ENCODE measurements around the gene SCARF1. TPM values are rescaled to one million over a fixed set of nuclear protein-coding genes. Genes with fewer than 3 reads are reported as not detected.

Gene SCARF1
- total RNA-seq, 1 experiment from 2014 or later = 4.9 TPM

- no peak for TF ChIP-seq MYBL2 (CRISPR knock-in tag; IDR thresholded peaks at IDR 0.05)
- TF ChIP-seq, protein P1, sequence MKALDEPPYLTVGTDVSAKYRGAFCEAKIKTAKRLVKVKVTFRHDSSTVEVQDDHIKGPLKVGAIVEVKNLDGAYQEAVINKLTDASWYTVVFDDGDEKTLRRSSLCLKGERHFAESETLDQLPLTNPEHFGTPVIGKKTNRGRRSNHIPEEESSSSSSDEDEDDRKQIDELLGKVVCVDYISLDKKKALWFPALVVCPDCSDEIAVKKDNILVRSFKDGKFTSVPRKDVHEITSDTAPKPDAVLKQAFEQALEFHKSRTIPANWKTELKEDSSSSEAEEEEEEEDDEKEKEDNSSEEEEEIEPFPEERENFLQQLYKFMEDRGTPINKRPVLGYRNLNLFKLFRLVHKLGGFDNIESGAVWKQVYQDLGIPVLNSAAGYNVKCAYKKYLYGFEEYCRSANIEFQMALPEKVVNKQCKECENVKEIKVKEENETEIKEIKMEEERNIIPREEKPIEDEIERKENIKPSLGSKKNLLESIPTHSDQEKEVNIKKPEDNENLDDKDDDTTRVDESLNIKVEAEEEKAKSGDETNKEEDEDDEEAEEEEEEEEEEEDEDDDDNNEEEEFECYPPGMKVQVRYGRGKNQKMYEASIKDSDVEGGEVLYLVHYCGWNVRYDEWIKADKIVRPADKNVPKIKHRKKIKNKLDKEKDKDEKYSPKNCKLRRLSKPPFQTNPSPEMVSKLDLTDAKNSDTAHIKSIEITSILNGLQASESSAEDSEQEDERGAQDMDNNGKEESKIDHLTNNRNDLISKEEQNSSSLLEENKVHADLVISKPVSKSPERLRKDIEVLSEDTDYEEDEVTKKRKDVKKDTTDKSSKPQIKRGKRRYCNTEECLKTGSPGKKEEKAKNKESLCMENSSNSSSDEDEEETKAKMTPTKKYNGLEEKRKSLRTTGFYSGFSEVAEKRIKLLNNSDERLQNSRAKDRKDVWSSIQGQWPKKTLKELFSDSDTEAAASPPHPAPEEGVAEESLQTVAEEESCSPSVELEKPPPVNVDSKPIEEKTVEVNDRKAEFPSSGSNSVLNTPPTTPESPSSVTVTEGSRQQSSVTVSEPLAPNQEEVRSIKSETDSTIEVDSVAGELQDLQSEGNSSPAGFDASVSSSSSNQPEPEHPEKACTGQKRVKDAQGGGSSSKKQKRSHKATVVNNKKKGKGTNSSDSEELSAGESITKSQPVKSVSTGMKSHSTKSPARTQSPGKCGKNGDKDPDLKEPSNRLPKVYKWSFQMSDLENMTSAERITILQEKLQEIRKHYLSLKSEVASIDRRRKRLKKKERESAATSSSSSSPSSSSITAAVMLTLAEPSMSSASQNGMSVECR (CRISPR knock-in tag; IDR thresholded peaks at IDR 0.05; ENCODE audit: borderline replicate concordance) = peak; percentile 61; the same call in 1 of the 2 replicates
- no peak; the same call in 1 of the 2 replicates for TF ChIP-seq USF1 (CRISPR knock-in tag; IDR thresholded peaks at IDR 0.05)
- 0 out of 2 replicates have a peak, but pooled peaks have one; percentile 39 for TF ChIP-seq HMGXB4 (CRISPR knock-in tag; IDR thresholded peaks at IDR 0.05)
- TF ChIP-seq CREB1 (CRISPR knock-in tag; IDR thresholded peaks at IDR 0.05) = no peak
- TF ChIP-seq, protein P2, sequence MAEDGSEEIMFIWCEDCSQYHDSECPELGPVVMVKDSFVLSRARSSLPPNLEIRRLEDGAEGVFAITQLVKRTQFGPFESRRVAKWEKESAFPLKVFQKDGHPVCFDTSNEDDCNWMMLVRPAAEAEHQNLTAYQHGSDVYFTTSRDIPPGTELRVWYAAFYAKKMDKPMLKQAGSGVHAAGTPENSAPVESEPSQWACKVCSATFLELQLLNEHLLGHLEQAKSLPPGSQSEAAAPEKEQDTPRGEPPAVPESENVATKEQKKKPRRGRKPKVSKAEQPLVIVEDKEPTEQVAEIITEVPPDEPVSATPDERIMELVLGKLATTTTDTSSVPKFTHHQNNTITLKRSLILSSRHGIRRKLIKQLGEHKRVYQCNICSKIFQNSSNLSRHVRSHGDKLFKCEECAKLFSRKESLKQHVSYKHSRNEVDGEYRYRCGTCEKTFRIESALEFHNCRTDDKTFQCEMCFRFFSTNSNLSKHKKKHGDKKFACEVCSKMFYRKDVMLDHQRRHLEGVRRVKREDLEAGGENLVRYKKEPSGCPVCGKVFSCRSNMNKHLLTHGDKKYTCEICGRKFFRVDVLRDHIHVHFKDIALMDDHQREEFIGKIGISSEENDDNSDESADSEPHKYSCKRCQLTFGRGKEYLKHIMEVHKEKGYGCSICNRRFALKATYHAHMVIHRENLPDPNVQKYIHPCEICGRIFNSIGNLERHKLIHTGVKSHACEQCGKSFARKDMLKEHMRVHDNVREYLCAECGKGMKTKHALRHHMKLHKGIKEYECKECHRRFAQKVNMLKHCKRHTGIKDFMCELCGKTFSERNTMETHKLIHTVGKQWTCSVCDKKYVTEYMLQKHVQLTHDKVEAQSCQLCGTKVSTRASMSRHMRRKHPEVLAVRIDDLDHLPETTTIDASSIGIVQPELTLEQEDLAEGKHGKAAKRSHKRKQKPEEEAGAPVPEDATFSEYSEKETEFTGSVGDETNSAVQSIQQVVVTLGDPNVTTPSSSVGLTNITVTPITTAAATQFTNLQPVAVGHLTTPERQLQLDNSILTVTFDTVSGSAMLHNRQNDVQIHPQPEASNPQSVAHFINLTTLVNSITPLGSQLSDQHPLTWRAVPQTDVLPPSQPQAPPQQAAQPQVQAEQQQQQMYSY (CRISPR knock-in tag; IDR thresholded peaks at IDR 0.05) = peak; percentile 91
- TF ChIP-seq SMAD3 (CRISPR knock-in tag; IDR thresholded peaks at IDR 0.05; ENCODE audit: borderline replicate concordance) = no peak
- no peak for TF ChIP-seq SOX15 (CRISPR knock-in tag; IDR thresholded peaks at IDR 0.05)
- no peak for TF ChIP-seq NFE2L1 (CRISPR knock-in tag; IDR thresholded peaks at IDR 0.05)
- TF ChIP-seq, protein P3, sequence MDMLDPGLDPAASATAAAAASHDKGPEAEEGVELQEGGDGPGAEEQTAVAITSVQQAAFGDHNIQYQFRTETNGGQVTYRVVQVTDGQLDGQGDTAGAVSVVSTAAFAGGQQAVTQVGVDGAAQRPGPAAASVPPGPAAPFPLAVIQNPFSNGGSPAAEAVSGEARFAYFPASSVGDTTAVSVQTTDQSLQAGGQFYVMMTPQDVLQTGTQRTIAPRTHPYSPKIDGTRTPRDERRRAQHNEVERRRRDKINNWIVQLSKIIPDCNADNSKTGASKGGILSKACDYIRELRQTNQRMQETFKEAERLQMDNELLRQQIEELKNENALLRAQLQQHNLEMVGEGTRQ (CRISPR knock-in tag; IDR thresholded peaks at IDR 0.05) = peak; percentile 22; the same call in 1 of the 2 replicates
- no peak for TF ChIP-seq ERG (CRISPR knock-in tag; IDR thresholded peaks at IDR 0.05)
- TF ChIP-seq ZNF532 (CRISPR knock-in tag; IDR thresholded peaks at IDR 0.05; ENCODE audit: borderline replicate concordance) = no peak
- TF ChIP-seq FOXK1 (CRISPR knock-in tag; IDR thresholded peaks at IDR 0.05) = peak; percentile 56; the same call in 1 of the 2 replicates
- no peak for TF ChIP-seq AFF4 (CRISPR knock-in tag; IDR thresholded peaks at IDR 0.05; ENCODE audit: borderline replicate concordance)
- TF ChIP-seq HMGA2 (CRISPR knock-in tag; IDR thresholded peaks at IDR 0.05) = no peak
- TF ChIP-seq ZNF423 (CRISPR knock-in tag; IDR thresholded peaks at IDR 0.05) = no peak
These were observed 39.1 kb upstream of the SCARF1 start, which contains the start of gene PRPF8 (continued) for GRCh38 chr17:1684378-1685189.
